Urothelium cell line (cell line): ENCODE measurements around the gene SLC25A41.
"Not testable (repeated sequence)": the region's sequence is repeated elsewhere in the genome, so short reads cannot be mapped to it uniquely, and the experiment has no call there.

Experiments
- DNase-seq: peaks from one replicate; pipeline ENCODE4 v3.0.0; 2011; ENCODE audit warnings: low spot score, mixed read lengths
- FAIRE-seq: peaks from 2 replicates; lab custom pipeline; 2011; peaks lifted over from hg19 to GRCh38; lab: Jason Lieb, UNC

Gene SLC25A41

GRCh38 chr19:6428692-6429418 lies 4.7 kb downstream of the SLC25A41 start:
- FAIRE-seq, DNase-seq: not testable (repeated sequence)

GRCh38 chr19:6427131-6427530 lies 6.4 kb downstream of the SLC25A41 start:
- FAIRE-seq, result no peak
- DNase-seq, result no peak

GRCh38 chr19:6425732-6426620 lies 7.6 kb downstream of the SLC25A41 start:
- FAIRE-seq (no peak), DNase-seq (no peak)

- FAIRE-seq, result peak; percentile 50
- DNase-seq, result peak; percentile 95
Measured at GRCh38 chr19:6424939-6425731, 8.4 kb downstream of the SLC25A41 start.

- DNase-seq (peak; percentile 41), FAIRE-seq (peak; percentile 71)
Measured at GRCh38 chr19:6424195-6424938, 9.2 kb downstream of the SLC25A41 start, which contains the start of gene KHSRP. Gene KHSRP, minus strand, starts transcription at chr19:6424811. Its CDS starts 110 bp downstream, at chr19:6424701.

DNA sequence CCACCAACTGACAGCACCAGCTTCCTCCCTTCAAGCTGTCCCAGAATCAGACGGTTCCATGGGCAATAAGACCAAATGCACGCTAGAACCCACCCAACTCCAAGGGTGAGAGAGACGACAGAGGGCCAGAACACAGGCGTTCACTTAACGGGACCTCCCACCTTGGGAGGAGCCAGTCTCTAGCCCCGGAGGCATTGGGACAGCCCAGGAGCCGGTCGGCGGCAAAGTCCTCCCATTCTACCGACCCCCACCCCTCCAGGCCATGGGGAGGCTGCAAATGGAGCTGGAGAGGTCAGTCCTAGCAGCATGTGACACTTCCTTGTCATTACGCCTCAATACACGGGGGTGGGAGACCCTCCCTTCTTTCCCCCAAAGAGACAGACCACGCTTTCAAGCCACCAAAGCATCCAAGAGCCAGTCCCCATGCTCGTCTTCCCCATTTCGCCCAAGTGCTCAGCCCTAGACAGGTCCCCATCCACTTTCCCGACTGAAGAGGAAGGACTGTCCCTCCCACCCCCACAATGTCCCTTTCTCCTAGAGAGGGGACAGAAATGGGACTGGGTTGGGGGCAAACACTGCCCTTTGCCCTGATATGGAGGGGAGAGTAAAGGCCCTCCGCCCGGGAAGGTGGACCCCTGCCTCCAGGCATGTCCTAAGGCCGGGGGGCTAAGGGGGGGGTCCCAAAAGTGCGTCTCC lies 9.9 kb downstream of the SLC25A41 start:
- no peak for FAIRE-seq
- DNase-seq, result peak; percentile 22

DNA sequence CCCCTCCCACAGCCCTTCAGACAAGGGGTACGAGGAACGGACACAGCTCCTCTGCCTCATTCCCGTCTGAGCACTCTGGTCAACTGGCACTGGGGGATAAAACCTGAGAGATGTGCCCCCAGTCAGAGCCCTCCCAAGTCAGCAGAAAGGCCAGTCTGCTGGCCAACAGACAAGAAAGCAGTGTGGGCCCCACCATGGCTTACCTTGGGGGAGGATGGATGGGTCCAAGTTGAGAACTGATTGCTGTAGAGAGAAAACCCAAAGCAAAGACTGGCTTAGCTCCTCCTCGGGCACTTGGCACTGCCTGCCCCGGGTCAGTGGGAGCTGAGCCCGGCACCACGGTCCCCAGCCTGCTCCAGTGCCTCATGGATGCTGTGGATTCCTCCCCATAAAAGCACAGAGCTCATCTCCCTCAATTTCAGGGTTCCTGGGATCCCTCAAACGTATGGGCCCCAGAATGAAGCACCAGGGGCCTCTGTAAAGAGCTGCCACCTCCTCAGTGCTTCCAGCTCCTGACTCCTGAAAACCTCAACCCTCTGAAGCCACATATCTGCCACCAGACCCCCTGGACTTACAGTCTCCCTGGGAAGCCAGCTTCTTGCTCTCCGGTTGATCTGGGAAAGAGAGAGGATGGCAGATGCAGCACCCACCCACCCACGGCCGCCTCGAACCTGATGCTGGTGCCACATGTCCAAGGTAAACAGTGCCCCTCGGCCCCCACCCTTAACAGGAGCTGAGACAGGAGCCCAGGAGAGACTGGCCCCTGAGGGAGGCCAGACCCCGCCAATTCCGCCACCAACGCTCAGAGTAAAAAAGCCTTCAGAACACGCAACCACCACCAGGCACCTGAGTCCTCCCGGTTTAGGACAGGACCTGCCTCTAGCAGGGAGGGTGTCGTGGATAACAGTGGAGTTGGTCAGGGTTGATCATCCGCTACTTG lies 12.2 kb downstream of the SLC25A41 start:
- FAIRE-seq (no peak), DNase-seq (no peak)

- FAIRE-seq (no peak), DNase-seq (no peak)
Measured at GRCh38 chr19:6418562-6418932, 15.0 kb downstream of the SLC25A41 start.

DNA sequence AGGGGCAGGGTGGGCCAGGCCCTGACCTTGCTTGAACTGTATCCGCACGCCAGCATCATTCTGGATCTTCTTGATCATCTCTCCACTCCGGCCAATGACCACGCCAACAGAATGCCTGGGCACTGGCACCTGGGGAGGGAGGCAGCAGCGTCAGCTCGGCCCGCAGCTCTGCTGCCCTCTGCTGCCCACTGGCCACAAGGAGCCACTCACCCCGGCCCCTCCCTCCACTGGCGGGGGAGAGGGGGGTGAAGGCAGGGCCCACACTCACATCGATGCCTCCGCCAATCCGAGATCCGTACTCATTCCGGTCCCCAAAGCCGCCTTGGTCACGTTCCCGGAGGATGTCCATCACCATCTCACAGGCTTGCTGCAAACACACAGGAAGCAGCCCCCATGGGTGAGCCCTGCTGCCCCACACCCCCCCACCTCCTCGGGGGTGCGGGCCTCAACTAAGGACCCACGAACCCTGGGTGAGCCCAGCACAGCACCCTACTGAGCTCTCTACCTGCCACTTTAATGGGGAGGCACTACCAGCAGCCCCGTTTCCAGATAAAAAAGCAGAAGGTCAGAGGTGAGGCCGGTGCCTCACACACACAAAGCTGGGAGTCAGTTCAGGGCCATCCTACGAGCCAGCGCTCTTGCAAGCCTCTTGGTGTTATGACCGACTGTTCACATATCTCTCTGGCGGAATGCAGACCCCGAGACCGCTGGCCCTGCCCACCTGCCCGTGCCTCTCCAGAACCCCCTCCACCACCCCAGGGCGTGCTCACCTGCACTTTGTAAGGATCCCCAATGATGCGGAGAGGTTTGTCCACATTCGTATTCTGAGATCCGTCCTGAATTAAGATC lies 15.6 kb downstream of the SLC25A41 start:
- DNase-seq (no peak), FAIRE-seq (no peak)

DNA sequence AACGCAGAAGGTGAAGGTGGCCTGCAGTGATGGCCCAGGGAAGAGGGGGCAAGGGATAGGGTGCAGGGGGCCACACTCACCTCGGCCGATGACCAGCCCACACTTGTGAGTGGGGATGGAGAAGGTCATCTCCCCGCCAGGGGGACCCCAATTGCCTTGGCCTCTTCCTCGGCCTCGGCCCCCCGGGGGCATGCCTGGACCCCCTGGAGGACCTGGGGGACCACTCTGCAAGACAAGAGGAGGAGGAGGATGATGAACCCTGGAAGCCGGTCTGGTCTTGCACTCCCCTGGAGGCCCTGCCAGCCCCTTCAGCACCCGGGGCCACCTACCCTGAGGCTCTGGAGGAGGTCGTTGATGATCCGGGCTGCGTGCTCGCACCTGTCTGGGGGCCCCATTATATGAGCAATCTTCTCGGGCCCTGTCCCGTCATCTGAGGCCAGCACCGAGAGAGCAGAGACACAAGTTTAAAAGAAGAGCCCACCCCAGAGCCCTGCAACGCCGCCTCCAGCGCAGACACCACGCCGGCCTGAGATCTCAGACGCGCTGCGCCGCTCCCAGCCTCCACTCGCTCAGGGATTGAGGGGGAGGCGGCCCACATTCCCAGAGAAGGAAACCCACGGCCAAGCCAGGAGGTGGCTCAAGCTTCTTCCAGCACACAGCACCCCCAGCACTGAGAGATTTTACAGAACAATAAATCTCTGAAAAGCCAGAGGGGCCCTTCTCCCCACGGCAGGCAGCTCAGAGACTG lies 16.7 kb downstream of the SLC25A41 start:
- DNase-seq (no peak), FAIRE-seq (no peak)

- no peak for DNase-seq
- no peak for FAIRE-seq
Measured at GRCh38 chr19:6415591-6416190, 17.9 kb downstream of the SLC25A41 start.

- no peak for DNase-seq
- FAIRE-seq, result no peak
Measured at GRCh38 chr19:6414793-6415590, 18.6 kb downstream of the SLC25A41 start.

DNA sequence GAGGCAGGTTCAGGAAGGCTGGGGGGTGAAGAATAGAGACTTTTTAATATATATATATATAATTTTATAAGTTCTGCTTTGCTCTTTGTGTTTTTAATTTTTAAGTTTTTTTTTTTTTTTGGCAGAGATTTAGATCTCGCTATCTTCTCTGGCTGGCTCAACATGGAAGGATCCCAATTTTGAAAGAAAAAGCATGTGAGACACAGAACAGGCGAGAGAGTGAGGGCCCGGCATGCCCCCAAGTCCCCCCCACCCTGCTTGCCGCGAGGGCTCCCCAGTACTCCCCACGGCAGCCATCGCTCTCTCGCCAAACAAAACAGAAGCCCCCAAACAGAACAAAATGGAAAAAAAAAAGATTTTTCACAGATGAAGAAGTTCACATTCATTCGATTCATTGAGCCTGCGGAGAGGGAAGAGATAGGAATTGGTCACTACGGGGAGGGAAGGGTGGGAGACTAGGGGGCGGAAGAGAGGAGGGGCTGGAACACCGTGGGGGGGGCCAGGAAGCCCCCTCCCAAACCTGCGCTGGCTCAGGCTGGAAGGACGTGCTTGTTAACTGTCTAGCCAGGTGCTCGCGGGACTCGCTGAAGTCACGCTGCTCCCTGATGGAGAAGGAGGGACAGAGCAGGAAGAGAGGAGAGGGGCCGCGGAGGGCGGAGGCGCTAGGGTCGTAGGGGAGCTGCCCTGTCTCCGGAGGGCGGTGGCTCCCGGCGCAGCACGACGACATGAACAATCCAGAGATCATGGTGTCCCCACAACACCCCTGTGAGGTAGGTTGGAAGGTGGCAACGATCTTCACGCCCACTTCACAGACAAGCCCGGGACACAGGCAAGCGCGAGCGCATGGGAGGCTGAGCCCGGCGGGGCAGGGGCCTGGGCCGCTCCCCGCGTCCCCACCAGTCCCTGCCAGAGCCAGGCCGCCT lies 19.6 kb downstream of the SLC25A41 start:
- FAIRE-seq, result no peak

GRCh38 chr19:6413291-6413690 lies 20.3 kb downstream of the SLC25A41 start:
- no peak for FAIRE-seq

More for the DNA sequence above, 19.6 kb downstream of the SLC25A41 start:
- DNase-seq, result no peak

More at GRCh38 chr19:6413291-6413690, 20.3 kb downstream of the SLC25A41 start:
- no peak for DNase-seq
